Right lobe of liver (tissue), 6 donors: ENCODE data around the gene FAM117B. TPM values are rescaled to one million over a fixed set of nuclear protein-coding genes. Genes with fewer than 3 reads are reported as not detected.
A peak's percentile ranks its signal among the peaks of the same experiment; 100 is the strongest.
"Not testable (repeated sequence)": the region's sequence is repeated elsewhere in the genome, so short reads cannot be mapped to it uniquely, and the experiment has no call there.

Experiments used
- ATAC-seq, 4 donors: fragments of 200-7000 bp; cut with Tn5 transposase; one replicate each; pipeline ENCODE4 v1.9.1; 2020; ENCODE audit warnings: mild to moderate bottlenecking in 4 of 4, moderate library complexity in 4 of 4
- DNase-seq, 3 donors: peaks; one replicate each; pipeline ENCODE4 v3.0.0-alpha.2; 2020
- H3K27ac ChIP-seq, 3 donors: fragments of 200-600 bp; one replicate each; pipeline ENCODE4 v1.8.0; 2022
- H3K27me3 ChIP-seq, 2 donors: fragments of 200-600 bp; one replicate each; pipeline ENCODE4 v1.8.0; 2022
- H3K36me3 ChIP-seq, 4 donors: fragments of 200-600 bp; sonication (generic) in 1 of 4; one replicate each; pipeline versions ENCODE4 v1.5.1 to v1.8.0; 2017 to 2022; ENCODE audit warnings: control low read depth in 1 of 4
- H3K4me1 ChIP-seq, 4 donors: fragments of 200-600 bp; sonication (generic) in 1 of 4; one replicate each; pipeline versions ENCODE4 v1.5.1 to v1.8.0; 2017 to 2022; ENCODE audit warnings: control low read depth in 1 of 4
- H3K4me3 ChIP-seq, 3 donors: fragments of 200-600 bp; one replicate each; pipeline ENCODE4 v1.8.0; 2022
- H3K9me3 ChIP-seq, 4 donors: fragments of 200-600 bp; sonication (generic) in 1 of 4; one replicate each; pipeline versions ENCODE4 v1.5.1 to v1.8.0; 2017 to 2022; ENCODE audit warnings: control low read depth in 1 of 4
- CTCF ChIP-seq, 4 donors: fragments of 200-600 bp in 3 of 4; fragments of 450-650 bp in 1 of 4; IDR thresholded peaks; one replicate each; pipeline versions ENCODE4 v1.5.1 to v1.8.0; 2016 to 2022; ENCODE audit warnings: antibody characterized with exemption in 4 of 4, mild to moderate bottlenecking in 2 of 4
- POLR2A ChIP-seq: fragments of 450-650 bp; IDR thresholded peaks from one replicate; pipeline ENCODE4 v1.6.1; 2017; ENCODE audit warnings: antibody characterized with exemption, mild to moderate bottlenecking
- WGBS: methylation state at CpG from one replicate; pipeline ENCODE4 v1.1.6; 2018; ENCODE audit warnings: low coverage, low lambda C conversion rate; ENCODE audit not compliant: insufficient coverage; ENCODE audit errors: missing lambda C conversion rate; 5-methylcytosine and 5-hydroxymethylcytosine counted together
- intact Hi-C, 2 donors: fragments of 100-400 bp; cut with DNase I; formaldehyde crosslinking; loops; one replicate each; pipeline versions ENCODE4 v1.11.2 to v1.14.1; 2022
- total RNA-seq, 6 experiments: library from RNA; depleted of rRNA in 2 of 6; stranded (reverse); fragments of >200 nt in 2 of 6; fragmentation: NEBNext Ultra II Directional in 3 of 6; extraction: Animal tissue kit (Norgen Biotek cat#: 25700) in 3 of 6; gene quantifications; one replicate each; pipeline versions ENCODE4 v1.1.0 to v1.2.4, GENCODE V29; 2016 to 2023
- donor health status: DM: no; HTN: yes; CAD: no.
- donor health status: DM: no; HTN: no; CAD: no.
- donor health status: DM: no; HTN: no; CAD: no.
- donor health status: DM: no; HTN: yes; CAD: no.
- donor health status: DM: no; HTN: yes; CAD: no.

FAM117B gene
- total RNA-seq, 6 experiments from 2014 or later, result 1.8 to 2.8 (median 2.3) TPM

DNA sequence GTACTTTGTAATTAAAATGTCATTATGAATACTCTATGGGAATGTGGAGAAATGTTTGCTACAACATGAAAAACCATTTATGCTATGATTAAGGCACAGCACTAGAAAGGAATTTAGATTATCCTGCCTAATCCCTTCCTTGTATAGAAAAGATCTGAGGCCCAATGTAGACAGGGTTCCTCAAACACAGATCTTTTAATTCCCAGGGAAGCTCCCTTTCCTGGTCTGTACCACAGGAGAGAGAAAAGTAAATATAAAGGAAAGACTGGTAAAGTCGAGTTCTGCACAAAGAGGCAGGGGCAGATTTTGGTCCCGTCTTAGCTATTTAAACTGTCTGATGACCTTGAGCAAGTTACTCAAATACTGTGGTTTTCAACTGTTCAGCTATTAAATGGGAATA, 152.1 kb downstream of the FAM117B start:
- TF ChIP-seq CTCF (IDR thresholded peaks at IDR 0.05), result no peak
- no peak overlapping the region for H3K4me3 ChIP-seq
- no peaks in the 10 kb centered on the region for H3K9me3 ChIP-seq
- no peaks in the 10 kb centered on the region for H3K27me3 ChIP-seq
- intact Hi-C loops, result no loop called here
- H3K27ac ChIP-seq, result no peak overlapping the region
- ATAC-seq (no peak), DNase-seq (no peak)
- peaks cover 0 to 3% (median 0%) of the 10 kb centered on the region in 4 donors for H3K36me3 ChIP-seq
- H3K4me1 ChIP-seq, result peaks cover 0 to 5% (median 0%) of the 10 kb centered on the region in 4 donors
- 66% methylated on average over 2 of the region's 2 CpGs for WGBS

DNA sequence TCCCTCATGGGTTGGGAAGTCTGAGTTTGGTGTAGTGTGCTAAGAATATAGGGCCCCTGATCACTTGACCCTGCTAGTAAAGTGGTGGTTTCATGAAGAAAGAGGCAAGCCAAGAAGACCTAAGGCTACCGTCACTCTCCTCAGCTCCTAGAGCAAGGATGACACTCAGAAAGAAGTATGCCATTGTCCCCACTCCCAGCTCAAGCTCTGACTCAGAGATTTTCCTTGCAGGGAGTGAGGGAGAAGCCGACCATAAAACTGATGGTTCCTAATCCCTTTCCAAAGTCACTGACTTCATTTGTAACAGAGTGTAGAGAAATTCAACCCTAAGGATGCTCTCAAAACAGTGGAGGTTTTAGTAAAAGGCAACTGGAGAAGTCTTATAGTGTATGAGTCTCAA, 155.9 kb downstream of the FAM117B start:
- Histone ChIP-seq H3K36me3 (peaks cover 0 to 3% (median 0%) of the 10 kb centered on the region in 4 donors), H3K27ac (no peak overlapping the region), H3K4me3 (no peak overlapping the region), H3K9me3 (no peaks in the 10 kb centered on the region), H3K27me3 (no peaks in the 10 kb centered on the region), H3K4me1 (no peaks in the 10 kb centered on the region)
- intact Hi-C loops, result no loop called here
- no peak for DNase-seq
- TF ChIP-seq POLR2A (no peak), CTCF (IDR thresholded peaks at IDR 0.05) (no peak)
- ATAC-seq, result no peak
- 86% methylated on average over 1 of the region's 2 CpGs for WGBS

GRCh38 chr2:202797944-202798343, 163.2 kb downstream of the FAM117B start:
- Histone ChIP-seq H3K27ac (no peak overlapping the region), H3K36me3 (no peaks in the 10 kb centered on the region), H3K27me3 (no peaks in the 10 kb centered on the region), H3K9me3 (no peaks in the 10 kb centered on the region), H3K4me1 (no peaks in the 10 kb centered on the region), H3K4me3 (no peak overlapping the region)
- DNase-seq (no peak), ATAC-seq (no peak)
- intact Hi-C loops, result no loop called here
- TF ChIP-seq CTCF (IDR thresholded peaks at IDR 0.05) (no peak), POLR2A (no peak)

DNA sequence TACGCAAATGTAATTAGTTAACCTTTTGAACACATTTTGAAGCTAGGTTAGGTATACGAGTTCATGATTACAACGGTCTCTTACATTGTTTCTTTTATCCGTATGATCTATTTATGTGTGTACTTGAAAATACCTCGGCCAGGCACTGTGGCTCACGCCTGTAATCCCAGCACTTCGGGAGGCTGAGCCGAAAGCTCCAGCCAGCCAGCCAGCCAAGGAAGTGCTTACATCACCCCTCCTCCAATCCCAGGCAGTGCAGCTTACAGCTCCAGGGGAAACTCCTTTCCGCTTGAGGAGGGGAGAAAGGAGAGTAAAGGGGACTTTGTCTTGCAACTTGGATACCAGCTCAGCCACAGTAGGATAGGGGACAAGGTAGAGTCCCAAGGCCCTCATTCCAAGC, 171.1 kb downstream of the FAM117B start:
- H3K27ac ChIP-seq, H3K27me3 ChIP-seq, H3K36me3 ChIP-seq, H3K9me3 ChIP-seq, H3K4me3 ChIP-seq, intact Hi-C loops, H3K4me1 ChIP-seq: not testable (repeated sequence)
- ATAC-seq (peak; percentile 23 to 72 (median 54)), DNase-seq (peak in 1 of 3 donors; percentile 28)
- WGBS, result 75% methylated on average over 8 of the region's 9 CpGs

- WGBS, result 100% methylated on average over 1 of the region's 1 CpG
- H3K27me3 ChIP-seq, H3K4me3 ChIP-seq, H3K9me3 ChIP-seq, H3K4me1 ChIP-seq, intact Hi-C loops, H3K36me3 ChIP-seq, H3K27ac ChIP-seq: not testable (repeated sequence)
- DNase-seq (peak; percentile 52 to 65 (median 62)), ATAC-seq (peak; percentile 70 to 91 (median 84))
Observed at GRCh38 chr2:202807431-202808138, 172.8 kb downstream of the FAM117B start.

DNA sequence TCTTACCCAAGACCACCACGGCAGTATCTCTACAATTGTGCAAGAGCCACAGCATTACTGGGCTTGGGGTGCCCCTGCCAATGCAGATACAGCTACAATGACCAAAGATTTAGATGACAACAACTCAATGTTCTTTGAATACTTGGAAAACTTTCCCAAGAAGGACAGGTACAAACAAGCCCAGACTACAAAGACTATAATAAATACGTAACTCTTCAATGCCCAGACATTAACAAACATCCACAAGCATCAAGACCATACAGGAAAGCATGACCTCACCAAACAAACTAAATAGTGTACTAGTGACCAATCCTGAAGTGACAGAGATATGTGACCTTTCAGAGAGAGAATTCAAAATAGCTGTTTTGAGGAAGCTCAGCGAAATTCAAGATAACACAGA, 174.0 kb downstream of the FAM117B start:
- no peak for ATAC-seq
- no peak for TF ChIP-seq CTCF (IDR thresholded peaks at IDR 0.05)
- TF ChIP-seq POLR2A, result no peak
- Histone ChIP-seq H3K36me3 (no peaks in the 10 kb centered on the region), H3K4me3 (no peak overlapping the region), H3K27me3 (no peaks in the 10 kb centered on the region), H3K27ac (no peak overlapping the region), H3K9me3 (no peaks in the 10 kb centered on the region), H3K4me1 (no peaks in the 10 kb centered on the region)
- DNase-seq, result no peak
- WGBS, result 83% methylated on average over 3 of the region's 3 CpGs
- intact Hi-C loops, result no loop called here
